ENCODE data around the gene AK9.
"Not testable (repeated sequence)": the region's sequence is repeated elsewhere in the genome, so short reads cannot be mapped to it uniquely, and the experiment has no call there.

The AK9 gene

GRCh38 chr6:109693111-109693510, 2.1 kb upstream of the AK9 start:
- DNase-seq: no peak

- peak; percentile 57 for DNase-seq
Observed at GRCh38 chr6:109690373-109690736, 647 bp downstream of the AK9 start.

- no peak for DNase-seq
Observed at GRCh38 chr6:109687271-109687761, 3.7 kb downstream of the AK9 start.

- DNase-seq: no peak
Observed at GRCh38 chr6:109686566-109687265, 4.3 kb downstream of the AK9 start.

- DNase-seq: not testable (repeated sequence)
Observed at GRCh38 chr6:109678661-109679505, 12.1 kb downstream of the AK9 start.

GRCh38 chr6:109678240-109678639, 12.8 kb downstream of the AK9 start:
- DNase-seq: no peak

GRCh38 chr6:109676724-109677123, 14.3 kb downstream of the AK9 start:
- no peak for DNase-seq

GRCh38 chr6:109672839-109673238, 18.2 kb downstream of the AK9 start:
- DNase-seq: no peak

- no peak for DNase-seq
Observed at GRCh38 chr6:109672175-109672574, 18.8 kb downstream of the AK9 start.

GRCh38 chr6:109671733-109672132, 19.3 kb downstream of the AK9 start:
- DNase-seq: no peak

- DNase-seq: no peak
Observed at GRCh38 chr6:109669811-109670210, 21.2 kb downstream of the AK9 start.

GRCh38 chr6:109662192-109662591, 28.8 kb downstream of the AK9 start:
- DNase-seq: no peak

- DNase-seq: no peak
Observed at GRCh38 chr6:109660526-109661320, 30.3 kb downstream of the AK9 start.

GRCh38 chr6:109655761-109656262, 35.2 kb downstream of the AK9 start:
- DNase-seq: no peak

- DNase-seq: no peak
Observed at GRCh38 chr6:109653264-109653663, 37.7 kb downstream of the AK9 start.

GRCh38 chr6:109644131-109644530, 46.9 kb downstream of the AK9 start:
- no peak for DNase-seq

- DNase-seq: no peak
Observed at GRCh38 chr6:109632405-109632804, 58.6 kb downstream of the AK9 start.

- no peak for DNase-seq
Observed at GRCh38 chr6:109631403-109631802, 59.6 kb downstream of the AK9 start.

GRCh38 chr6:109628158-109629000, 62.6 kb downstream of the AK9 start:
- DNase-seq: no peak

GRCh38 chr6:109626311-109626710, 64.7 kb downstream of the AK9 start:
- DNase-seq: no peak

- no peak for DNase-seq
Observed at GRCh38 chr6:109625199-109625598, 65.8 kb downstream of the AK9 start.

GRCh38 chr6:109623288-109623687, 67.7 kb downstream of the AK9 start:
- no peak for DNase-seq
